Fibroblast of lung (primary cell): ENCODE measurements around the gene KIF16B. TPM values are rescaled to one million over a fixed set of nuclear protein-coding genes. Genes with fewer than 3 reads are reported as not detected.

Experiments used
- DNase-seq, 2 donors: peaks; one replicate each; pipeline versions ENCODE4 v3.0.0 to v3.0.0-alpha.2; 2010; ENCODE audit warnings: low read depth in 2 of 2
- H2AFZ ChIP-seq: 2 replicates; pipeline ENCODE4 v1.5.1; 2012; ENCODE audit warnings: low read length, control low read depth, inconsistent platforms
- H3K27ac ChIP-seq: 2 replicates; pipeline ENCODE4 v1.5.1; 2011; ENCODE audit warnings: low read length, control low read depth; ENCODE audit not compliant: insufficient read depth
- H3K27me3 ChIP-seq: 2 replicates; pipeline ENCODE4 v1.5.1; 2011; ENCODE audit warnings: mild to moderate bottlenecking, low read length; ENCODE audit not compliant: control insufficient read depth, insufficient read depth
- H3K36me3 ChIP-seq: 2 replicates; pipeline ENCODE4 v1.5.1; 2011; ENCODE audit warnings: low read length; ENCODE audit not compliant: control insufficient read depth, insufficient read depth
- H3K4me1 ChIP-seq: 2 replicates; pipeline ENCODE4 v1.5.1; 2011; ENCODE audit warnings: low read length; ENCODE audit not compliant: control insufficient read depth, insufficient read depth; ENCODE audit errors: extremely low read depth
- H3K4me2 ChIP-seq: 2 replicates; pipeline ENCODE4 v1.5.1; 2011; ENCODE audit warnings: low read length, control low read depth; ENCODE audit not compliant: insufficient read depth; ENCODE audit errors: extremely low read depth
- H3K4me3 ChIP-seq, 4 experiments: fragments of 200-600 bp in 1 of 4; sonication (generic) in 1 of 4; replicated peaks in 1 of 4; 2 replicates each; pipeline ENCODE4 v1.5.1; 2011 to 2016; ENCODE audit warnings: low read length in 4 of 4, low read depth in 3 of 4, mild to moderate bottlenecking in 3 of 4, control low read depth in 2 of 4, inconsistent platforms in 1 of 4, mixed read lengths in 1 of 4; ENCODE audit not compliant: insufficient read depth in 1 of 4; ENCODE audit errors: control extremely low read depth in 1 of 4
- H3K79me2 ChIP-seq: 2 replicates; pipeline ENCODE4 v1.5.1; 2012; ENCODE audit warnings: mild to moderate bottlenecking, low read length, inconsistent platforms; ENCODE audit not compliant: control insufficient read depth, insufficient read depth
- H3K9ac ChIP-seq: 2 replicates; pipeline ENCODE4 v1.5.1; 2011; ENCODE audit warnings: mild to moderate bottlenecking, low read length, control low read depth; ENCODE audit not compliant: insufficient read depth
- H3K9me3 ChIP-seq: 2 replicates; pipeline ENCODE4 v1.5.1; 2012; ENCODE audit warnings: low read depth, low read length; ENCODE audit not compliant: control insufficient read depth, insufficient read depth
- H4K20me1 ChIP-seq: 2 replicates; pipeline ENCODE4 v1.5.1; 2011; ENCODE audit warnings: low read length; ENCODE audit not compliant: control insufficient read depth, insufficient read depth; ENCODE audit errors: extremely low read depth
- CTCF ChIP-seq, 2 donors: IDR thresholded peaks in 1 of 2; conservative IDR thresholded peaks in 1 of 2; 1 replicate in 1 of 2; 2 replicates in 1 of 2; pipeline ENCODE4 v1.5.1; 2011 to 2012; ENCODE audit warnings: low read length in 2 of 2, control low read depth in 1 of 2, inconsistent platforms in 1 of 2, low read depth in 1 of 2, mild to moderate bottlenecking in 1 of 2
- EZH2 ChIP-seq: IDR thresholded peaks from 2 replicates; pipeline ENCODE4 v1.5.1; 2012; ENCODE audit warnings: low read length, control low read depth, mild to moderate bottlenecking; ENCODE audit errors: missing control alignments
- polyA plus RNA-seq, 2 donors: library from polyadenylated mRNA; depleted of rRNA in 1 of 2; stranded (reverse) in 1 of 2; unstranded in 1 of 2; fragments of >200 nt; gene quantifications; 2 replicates each; pipeline ENCODE4 v1.2.1, GENCODE V29; 2011 to 2012; ENCODE audit warnings: missing spikeins in 1 of 2
- total RNA-seq: library from RNA; depleted of rRNA; stranded (reverse); fragments of >200 nt; gene quantifications from 2 replicates; pipeline ENCODE4 v1.2.1, GENCODE V29; 2014

KIF16B gene
- total and polyA plus RNA-seq, 2 donors (not counting 1 experiment from before 2014, with no cell fraction given), result 7.7 to 17.3 TPM

- Histone ChIP-seq H3K9ac (no peak overlapping the region), H2AFZ (no peak overlapping the region), H3K27ac (no peak overlapping the region), H3K4me2 (no peak overlapping the region), H3K79me2 (no peaks in the 10 kb centered on the region), H3K4me3 (no peak overlapping the region), H3K9me3 (no peaks in the 10 kb centered on the region), H3K36me3 (no peaks in the 10 kb centered on the region), H3K4me1 (no peaks in the 10 kb centered on the region), H3K27me3 (no peaks in the 10 kb centered on the region), H4K20me1 (no peaks in the 10 kb centered on the region)
- TF ChIP-seq CTCF (conservative IDR thresholded peaks at IDR 0.05 in 1 of 2, IDR thresholded peaks at IDR 0.05 in 1 of 2; ENCODE audit: low read depth in 1 of 2, low read length in 2 of 2) (no peak), EZH2 (no peak)
- DNase-seq, result no peak
These were observed 8.0 kb upstream of the KIF16B start for GRCh38 chr20:16581241-16581640.

- Histone ChIP-seq H3K27ac (no peak overlapping the region), H4K20me1 (no peaks in the 10 kb centered on the region), H3K9ac (no peak overlapping the region), H3K79me2 (no peaks in the 10 kb centered on the region), H3K9me3 (no peaks in the 10 kb centered on the region), H2AFZ (no peak overlapping the region), H3K4me2 (no peak overlapping the region), H3K27me3 (no peaks in the 10 kb centered on the region), H3K36me3 (no peaks in the 10 kb centered on the region), H3K4me3 (no peak overlapping the region), H3K4me1 (no peaks in the 10 kb centered on the region)
- DNase-seq, result no peak
- TF ChIP-seq EZH2 (no peak), CTCF (conservative IDR thresholded peaks at IDR 0.05 in 1 of 2, IDR thresholded peaks at IDR 0.05 in 1 of 2; ENCODE audit: low read depth in 1 of 2, low read length in 2 of 2) (no peak)
These were observed 7.4 kb upstream of the KIF16B start for GRCh38 chr20:16580620-16581019.

- Histone ChIP-seq H3K27me3 (no peaks in the 10 kb centered on the region), H3K36me3 (no peaks in the 10 kb centered on the region), H4K20me1 (no peaks in the 10 kb centered on the region), H3K27ac (no peak overlapping the region), H3K79me2 (no peaks in the 10 kb centered on the region), H3K4me2 (no peak overlapping the region), H2AFZ (no peak overlapping the region), H3K9me3 (no peaks in the 10 kb centered on the region), H3K4me3 (no peak overlapping the region), H3K4me1 (no peaks in the 10 kb centered on the region), H3K9ac (no peak overlapping the region)
- peak; percentile 71 to 75 for DNase-seq
- TF ChIP-seq CTCF (conservative IDR thresholded peaks at IDR 0.05 in 1 of 2, IDR thresholded peaks at IDR 0.05 in 1 of 2; ENCODE audit: low read depth in 1 of 2, low read length in 2 of 2) (no peak), EZH2 (no peak)
These were observed 6.9 kb upstream of the KIF16B start for GRCh38 chr20:16580147-16580546.
